ENCODE data around the gene C14orf93.

C14orf93 gene

DNA sequence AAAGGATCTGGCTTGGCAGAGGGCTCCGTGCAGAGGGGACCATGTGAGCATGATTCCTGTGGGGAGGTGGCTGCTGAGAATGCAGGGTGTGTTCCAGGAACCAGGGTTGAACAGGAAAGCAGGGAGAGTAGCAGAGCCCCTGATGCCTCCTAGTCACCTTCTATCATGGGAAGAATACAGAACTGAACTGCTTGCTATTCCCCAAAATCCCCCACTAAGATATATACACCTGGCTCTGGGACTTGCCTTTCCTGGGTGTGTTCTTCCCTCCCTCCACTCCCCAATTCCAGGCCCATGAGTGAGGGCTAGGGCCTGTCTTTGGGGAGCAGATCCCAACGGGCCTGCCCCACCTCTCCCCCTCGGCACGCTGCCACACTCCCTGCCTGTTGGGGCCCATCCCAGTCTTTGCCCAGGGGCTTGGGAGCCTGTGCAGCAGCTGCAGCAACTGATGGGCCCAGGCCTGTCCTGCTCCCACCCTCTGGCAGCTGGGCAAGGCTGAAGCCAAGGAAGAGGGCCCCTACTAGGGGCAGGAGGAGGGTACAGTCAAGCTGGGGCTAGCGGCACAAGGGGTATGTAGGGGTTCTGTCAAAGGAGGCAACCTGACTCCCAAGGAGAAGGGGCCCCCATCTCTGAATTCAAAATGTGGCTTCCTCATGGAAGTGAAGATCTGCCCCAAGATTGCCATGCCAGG, 30.8 kb downstream of the C14orf93 start:
- TF ChIP-seq, protein P1, sequence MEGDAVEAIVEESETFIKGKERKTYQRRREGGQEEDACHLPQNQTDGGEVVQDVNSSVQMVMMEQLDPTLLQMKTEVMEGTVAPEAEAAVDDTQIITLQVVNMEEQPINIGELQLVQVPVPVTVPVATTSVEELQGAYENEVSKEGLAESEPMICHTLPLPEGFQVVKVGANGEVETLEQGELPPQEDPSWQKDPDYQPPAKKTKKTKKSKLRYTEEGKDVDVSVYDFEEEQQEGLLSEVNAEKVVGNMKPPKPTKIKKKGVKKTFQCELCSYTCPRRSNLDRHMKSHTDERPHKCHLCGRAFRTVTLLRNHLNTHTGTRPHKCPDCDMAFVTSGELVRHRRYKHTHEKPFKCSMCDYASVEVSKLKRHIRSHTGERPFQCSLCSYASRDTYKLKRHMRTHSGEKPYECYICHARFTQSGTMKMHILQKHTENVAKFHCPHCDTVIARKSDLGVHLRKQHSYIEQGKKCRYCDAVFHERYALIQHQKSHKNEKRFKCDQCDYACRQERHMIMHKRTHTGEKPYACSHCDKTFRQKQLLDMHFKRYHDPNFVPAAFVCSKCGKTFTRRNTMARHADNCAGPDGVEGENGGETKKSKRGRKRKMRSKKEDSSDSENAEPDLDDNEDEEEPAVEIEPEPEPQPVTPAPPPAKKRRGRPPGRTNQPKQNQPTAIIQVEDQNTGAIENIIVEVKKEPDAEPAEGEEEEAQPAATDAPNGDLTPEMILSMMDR (conservative IDR thresholded peaks at IDR 0.05; ENCODE audit: low read length), result no peak
- no peak for TF ChIP-seq EZH2phosphoT487 (IDR thresholded peaks at IDR 0.05; ENCODE audit: borderline replicate concordance)
- Histone ChIP-seq H3K4me2 (ENCODE audit: low read depth, low read length, poor library complexity, severe bottlenecking) (peak overlapping the region; percentile 100), H3K27me3 (ENCODE audit: insufficient read depth, low read length, poor library complexity, severe bottlenecking) (no peaks in the 10 kb centered on the region), H3F3A (ENCODE audit: low read depth) (no peaks in the 10 kb centered on the region), H2AFZ (ENCODE audit: low read length) (no peak overlapping the region), H3K79me2 (ENCODE audit: insufficient read depth, low read length) (peaks cover 34% of the 10 kb centered on the region), H4K20me1 (ENCODE audit: insufficient read depth, low read length, poor library complexity, severe bottlenecking) (no peaks in the 10 kb centered on the region), H3K4me3 (ENCODE audit: low read length, poor library complexity, severe bottlenecking) (peak overlapping the region; percentile 95), H3K9me3 (ENCODE audit: insufficient read depth, low read depth, low read length) (no peaks in the 10 kb centered on the region), H3K4me1 (ENCODE audit: insufficient read depth, low read length, poor library complexity, severe bottlenecking) (peaks cover 28% of the 10 kb centered on the region), H3K36me3 (ENCODE audit: insufficient read depth, low read length) (no peaks in the 10 kb centered on the region; the same call in 1 of the 2 replicates), H3K9me2 (replicated peaks; ENCODE audit: low read depth, low read length) (no peaks in the 10 kb centered on the region), H3K9ac (ENCODE audit: low read depth, low read length, poor library complexity, severe bottlenecking) (peak overlapping the region; percentile 41)

DNA sequence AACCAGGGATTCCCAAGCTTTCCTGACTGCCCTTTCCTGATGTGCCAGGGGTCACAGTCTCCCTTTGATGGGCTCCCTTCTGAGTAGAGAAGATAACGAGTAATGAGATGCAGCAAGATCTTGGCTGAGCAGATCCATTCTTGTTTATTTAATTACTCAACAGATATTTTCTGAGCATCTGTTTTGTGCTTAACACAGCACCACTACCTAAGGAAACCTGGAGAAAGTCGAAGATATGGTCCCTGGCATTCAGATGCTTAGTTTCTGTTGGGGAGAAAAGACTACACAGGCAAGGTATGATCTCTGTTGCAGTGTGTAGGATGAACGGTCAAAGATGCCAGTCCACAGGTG, 31.5 kb downstream of the C14orf93 start:
- H3K4me2 ChIP-seq (ENCODE audit: low read depth, low read length, poor library complexity, severe bottlenecking), result peak overlapping the region; percentile 100

DNA sequence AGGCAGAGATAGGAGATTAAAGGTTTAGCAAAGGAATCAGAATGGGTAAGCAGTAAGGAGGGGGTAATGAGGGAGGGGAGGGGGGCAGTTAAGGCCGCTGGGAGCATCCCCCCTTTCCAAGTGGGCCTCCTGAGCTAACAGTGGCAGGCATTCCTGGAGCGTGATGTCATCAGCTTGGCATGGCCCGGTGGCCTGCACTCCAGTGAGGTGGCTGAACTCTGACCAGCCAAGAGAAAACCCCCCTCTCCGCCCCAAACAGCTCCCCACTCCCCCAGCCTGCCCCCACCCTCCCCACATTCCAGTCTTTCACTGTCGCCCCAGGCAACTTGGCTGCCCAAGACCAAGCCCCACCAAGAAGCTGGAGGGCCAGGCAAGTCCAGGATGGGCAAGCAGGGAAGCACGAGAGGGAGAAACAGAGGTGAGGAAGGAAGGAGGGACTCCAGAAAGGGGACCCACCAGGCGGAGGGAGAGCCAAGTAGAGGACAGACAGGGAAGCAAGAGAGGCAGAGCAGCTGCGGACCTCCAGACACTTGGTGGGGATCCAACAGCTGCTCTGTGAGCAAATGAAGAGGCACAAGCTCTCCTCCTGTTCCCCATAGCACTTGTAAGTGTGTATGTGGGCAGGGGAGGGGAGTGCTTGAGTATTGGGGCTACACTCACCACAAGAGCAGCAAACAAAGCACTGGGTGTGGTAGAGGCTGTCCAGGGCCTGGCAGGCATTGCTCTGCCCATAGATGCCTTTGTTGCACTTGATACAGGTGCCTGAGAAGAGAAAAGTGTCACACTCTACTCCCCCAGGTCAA, 32.1 kb downstream of the C14orf93 start:
- Histone ChIP-seq H2AFZ (ENCODE audit: low read length) (no peak overlapping the region), H3K4me2 (ENCODE audit: low read depth, low read length, poor library complexity, severe bottlenecking) (peak overlapping the region; percentile 100), H3K79me2 (ENCODE audit: insufficient read depth, low read length) (peaks cover 34% of the 10 kb centered on the region), H3K9me2 (replicated peaks; ENCODE audit: low read depth, low read length) (no peaks in the 10 kb centered on the region), H3K9me3 (ENCODE audit: insufficient read depth, low read depth, low read length) (no peaks in the 10 kb centered on the region), H3K27me3 (ENCODE audit: insufficient read depth, low read length, poor library complexity, severe bottlenecking) (no peaks in the 10 kb centered on the region), H4K20me1 (ENCODE audit: insufficient read depth, low read length, poor library complexity, severe bottlenecking) (no peaks in the 10 kb centered on the region), H3F3A (ENCODE audit: low read depth) (no peaks in the 10 kb centered on the region), H3K4me3 (ENCODE audit: low read length, poor library complexity, severe bottlenecking) (peak overlapping the region; percentile 95), H3K36me3 (ENCODE audit: insufficient read depth, low read length) (peaks cover 4% of the 10 kb centered on the region; the same call in 1 of the 2 replicates), H3K9ac (ENCODE audit: low read depth, low read length, poor library complexity, severe bottlenecking) (peak overlapping the region; percentile 10), H3K4me1 (ENCODE audit: insufficient read depth, low read length, poor library complexity, severe bottlenecking) (peaks cover 24% of the 10 kb centered on the region)
- no peak for TF ChIP-seq EZH2phosphoT487 (IDR thresholded peaks at IDR 0.05; ENCODE audit: borderline replicate concordance)
- TF ChIP-seq, protein P1 (conservative IDR thresholded peaks at IDR 0.05; ENCODE audit: low read length), result no peak

More for the DNA sequence above, 31.5 kb downstream of the C14orf93 start:
- Histone ChIP-seq H3F3A (ENCODE audit: low read depth) (no peaks in the 10 kb centered on the region), H4K20me1 (ENCODE audit: insufficient read depth, low read length, poor library complexity, severe bottlenecking) (no peaks in the 10 kb centered on the region), H3K9me2 (replicated peaks; ENCODE audit: low read depth, low read length) (no peaks in the 10 kb centered on the region), H3K4me1 (ENCODE audit: insufficient read depth, low read length, poor library complexity, severe bottlenecking) (peaks cover 28% of the 10 kb centered on the region), H3K9ac (ENCODE audit: low read depth, low read length, poor library complexity, severe bottlenecking) (peak overlapping the region; percentile 41), H2AFZ (ENCODE audit: low read length) (no peak overlapping the region), H3K4me3 (ENCODE audit: low read length, poor library complexity, severe bottlenecking) (peak overlapping the region; percentile 95), H3K9me3 (ENCODE audit: insufficient read depth, low read depth, low read length) (no peaks in the 10 kb centered on the region), H3K79me2 (ENCODE audit: insufficient read depth, low read length) (peaks cover 34% of the 10 kb centered on the region), H3K36me3 (ENCODE audit: insufficient read depth, low read length) (no peaks in the 10 kb centered on the region; the same call in 1 of the 2 replicates), H3K27me3 (ENCODE audit: insufficient read depth, low read length, poor library complexity, severe bottlenecking) (no peaks in the 10 kb centered on the region)
- no peak for TF ChIP-seq EZH2phosphoT487 (IDR thresholded peaks at IDR 0.05; ENCODE audit: borderline replicate concordance)
- TF ChIP-seq, protein P1 (conservative IDR thresholded peaks at IDR 0.05; ENCODE audit: low read length), result no peak
